Fibroblast of lung (primary cell): ENCODE data around the gene COL4A2.

ENCODE experiments used
- EZH2 ChIP-seq: IDR thresholded peaks from 2 replicates; pipeline ENCODE4 v1.5.1; 2012; ENCODE audit warnings: low read length, control low read depth, mild to moderate bottlenecking; ENCODE audit errors: missing control alignments
- TF ChIP-seq, protein P1 (sequence below), 2 donors: IDR thresholded peaks in 1 of 2; conservative IDR thresholded peaks in 1 of 2; 1 replicate in 1 of 2; 2 replicates in 1 of 2; pipeline ENCODE4 v1.5.1; 2011 to 2012; ENCODE audit warnings: low read length in 2 of 2, control low read depth in 1 of 2, inconsistent platforms in 1 of 2, low read depth in 1 of 2, mild to moderate bottlenecking in 1 of 2

DNA sequence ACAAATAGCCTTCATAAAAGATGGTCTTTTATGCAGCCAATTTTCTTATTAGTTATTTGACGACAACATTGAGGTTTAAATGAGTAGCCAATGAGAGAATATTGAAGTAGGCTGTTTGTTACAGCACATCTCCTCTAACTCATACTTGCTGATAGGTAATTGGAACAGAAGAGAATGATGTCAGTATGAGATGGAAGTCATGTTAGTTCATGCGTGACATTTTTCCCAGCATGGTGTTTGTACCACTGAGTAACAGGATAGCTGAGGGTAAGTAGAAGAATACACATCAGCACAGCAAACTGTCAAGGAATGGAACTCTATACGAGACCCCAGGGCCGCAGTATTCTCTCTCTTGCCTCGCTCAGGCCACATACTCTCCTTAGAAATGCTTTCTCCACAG, 37.2 kb downstream of the COL4A2 start:
- TF ChIP-seq, protein P1, sequence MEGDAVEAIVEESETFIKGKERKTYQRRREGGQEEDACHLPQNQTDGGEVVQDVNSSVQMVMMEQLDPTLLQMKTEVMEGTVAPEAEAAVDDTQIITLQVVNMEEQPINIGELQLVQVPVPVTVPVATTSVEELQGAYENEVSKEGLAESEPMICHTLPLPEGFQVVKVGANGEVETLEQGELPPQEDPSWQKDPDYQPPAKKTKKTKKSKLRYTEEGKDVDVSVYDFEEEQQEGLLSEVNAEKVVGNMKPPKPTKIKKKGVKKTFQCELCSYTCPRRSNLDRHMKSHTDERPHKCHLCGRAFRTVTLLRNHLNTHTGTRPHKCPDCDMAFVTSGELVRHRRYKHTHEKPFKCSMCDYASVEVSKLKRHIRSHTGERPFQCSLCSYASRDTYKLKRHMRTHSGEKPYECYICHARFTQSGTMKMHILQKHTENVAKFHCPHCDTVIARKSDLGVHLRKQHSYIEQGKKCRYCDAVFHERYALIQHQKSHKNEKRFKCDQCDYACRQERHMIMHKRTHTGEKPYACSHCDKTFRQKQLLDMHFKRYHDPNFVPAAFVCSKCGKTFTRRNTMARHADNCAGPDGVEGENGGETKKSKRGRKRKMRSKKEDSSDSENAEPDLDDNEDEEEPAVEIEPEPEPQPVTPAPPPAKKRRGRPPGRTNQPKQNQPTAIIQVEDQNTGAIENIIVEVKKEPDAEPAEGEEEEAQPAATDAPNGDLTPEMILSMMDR (conservative IDR thresholded peaks at IDR 0.05 in 1 of 2, IDR thresholded peaks at IDR 0.05 in 1 of 2; ENCODE audit: low read depth in 1 of 2, low read length in 2 of 2): no peak
- no peak for TF ChIP-seq EZH2
